Upper lobe of left lung (tissue), 4 donors: ENCODE data around the gene CHMP5.

Experiments
- POLR2A ChIP-seq, 4 donors: fragments of 450-650 bp; IDR thresholded peaks; one replicate each; pipeline ENCODE4 v1.5.1; 2016 to 2017; ENCODE audit warnings: antibody characterized with exemption in 4 of 4, mild to moderate bottlenecking in 2 of 4
- TF ChIP-seq, protein P1 (sequence below), 6 experiments: fragments of 450-650 bp in 4 of 6; fragments of 200-600 bp in 2 of 6; sonication (generic) in 2 of 6; IDR thresholded peaks; one replicate each; pipeline ENCODE4 v1.5.1; 2016 to 2019; ENCODE audit warnings: antibody characterized with exemption in 6 of 6

GRCh38 chr9:33291031-33291397, 26.2 kb downstream of the CHMP5 start:
- TF ChIP-seq, protein P1, sequence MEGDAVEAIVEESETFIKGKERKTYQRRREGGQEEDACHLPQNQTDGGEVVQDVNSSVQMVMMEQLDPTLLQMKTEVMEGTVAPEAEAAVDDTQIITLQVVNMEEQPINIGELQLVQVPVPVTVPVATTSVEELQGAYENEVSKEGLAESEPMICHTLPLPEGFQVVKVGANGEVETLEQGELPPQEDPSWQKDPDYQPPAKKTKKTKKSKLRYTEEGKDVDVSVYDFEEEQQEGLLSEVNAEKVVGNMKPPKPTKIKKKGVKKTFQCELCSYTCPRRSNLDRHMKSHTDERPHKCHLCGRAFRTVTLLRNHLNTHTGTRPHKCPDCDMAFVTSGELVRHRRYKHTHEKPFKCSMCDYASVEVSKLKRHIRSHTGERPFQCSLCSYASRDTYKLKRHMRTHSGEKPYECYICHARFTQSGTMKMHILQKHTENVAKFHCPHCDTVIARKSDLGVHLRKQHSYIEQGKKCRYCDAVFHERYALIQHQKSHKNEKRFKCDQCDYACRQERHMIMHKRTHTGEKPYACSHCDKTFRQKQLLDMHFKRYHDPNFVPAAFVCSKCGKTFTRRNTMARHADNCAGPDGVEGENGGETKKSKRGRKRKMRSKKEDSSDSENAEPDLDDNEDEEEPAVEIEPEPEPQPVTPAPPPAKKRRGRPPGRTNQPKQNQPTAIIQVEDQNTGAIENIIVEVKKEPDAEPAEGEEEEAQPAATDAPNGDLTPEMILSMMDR (IDR thresholded peaks at IDR 0.05) = no peak
- TF ChIP-seq POLR2A (IDR thresholded peaks at IDR 0.05) = no peak
